Measurements from ENCODE around the gene DDX10. TPM values are rescaled to one million over a fixed set of nuclear protein-coding genes. Genes with fewer than 3 reads are reported as not detected.

Gene DDX10
- total RNA-seq, 2 experiments from 2014 or later, result 15.0 to 15.4 TPM

DNA sequence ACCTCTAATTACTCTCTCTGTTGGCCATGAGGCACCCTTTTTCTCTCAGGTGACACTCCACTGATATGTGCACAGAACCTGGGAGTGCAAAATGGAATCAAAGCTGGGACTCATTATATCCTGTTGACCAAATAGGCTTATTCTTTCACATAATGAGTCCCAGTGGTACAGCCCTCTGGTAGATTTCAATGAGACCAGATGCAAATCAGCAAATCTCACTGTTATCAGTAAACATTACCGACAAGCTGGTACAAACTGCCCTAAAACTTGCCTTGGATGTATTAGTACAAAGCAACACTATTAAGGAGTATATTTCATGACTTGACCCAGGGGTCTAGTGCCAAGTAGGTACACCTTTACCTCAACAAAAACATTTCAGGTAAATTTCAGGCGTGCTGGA, 128.3 kb downstream of the DDX10 start:
- Mint-ChIP-seq H3K4me3 (no peak overlapping the region), H3K36me3 (ENCODE audit: low read depth) (peaks cover 4% of the 10 kb centered on the region), H3K27me3 (no peaks in the 10 kb centered on the region), H3K9me3 (peaks cover 2% of the 10 kb centered on the region), H3K4me1 (ENCODE audit: low read depth) (peaks cover 26% of the 10 kb centered on the region), H3K27ac (no peak overlapping the region)
- Histone ChIP-seq H3K27ac (ENCODE audit: low read depth in 1 of 2, low read length in 2 of 2) (no peak overlapping the region), H3K36me3 (ENCODE audit: insufficient read depth, low read length) (no peaks in the 10 kb centered on the region), H3K9me3 (ENCODE audit: control insufficient read depth in 1 of 2, insufficient read depth in 1 of 2, low read length in 2 of 2) (no peaks in the 10 kb centered on the region), H3K4me1 (ENCODE audit: insufficient read depth, low read length) (peaks cover 4% of the 10 kb centered on the region), H3K4me3 (ENCODE audit: low read length) (no peak overlapping the region), H3K27me3 (ENCODE audit: control insufficient read depth in 1 of 2, insufficient read depth in 2 of 2, low read length in 2 of 2) (no peaks in the 10 kb centered on the region)
- POLR2A ChIA-PET, result no interaction called here
- TF ChIP-seq, protein P1, sequence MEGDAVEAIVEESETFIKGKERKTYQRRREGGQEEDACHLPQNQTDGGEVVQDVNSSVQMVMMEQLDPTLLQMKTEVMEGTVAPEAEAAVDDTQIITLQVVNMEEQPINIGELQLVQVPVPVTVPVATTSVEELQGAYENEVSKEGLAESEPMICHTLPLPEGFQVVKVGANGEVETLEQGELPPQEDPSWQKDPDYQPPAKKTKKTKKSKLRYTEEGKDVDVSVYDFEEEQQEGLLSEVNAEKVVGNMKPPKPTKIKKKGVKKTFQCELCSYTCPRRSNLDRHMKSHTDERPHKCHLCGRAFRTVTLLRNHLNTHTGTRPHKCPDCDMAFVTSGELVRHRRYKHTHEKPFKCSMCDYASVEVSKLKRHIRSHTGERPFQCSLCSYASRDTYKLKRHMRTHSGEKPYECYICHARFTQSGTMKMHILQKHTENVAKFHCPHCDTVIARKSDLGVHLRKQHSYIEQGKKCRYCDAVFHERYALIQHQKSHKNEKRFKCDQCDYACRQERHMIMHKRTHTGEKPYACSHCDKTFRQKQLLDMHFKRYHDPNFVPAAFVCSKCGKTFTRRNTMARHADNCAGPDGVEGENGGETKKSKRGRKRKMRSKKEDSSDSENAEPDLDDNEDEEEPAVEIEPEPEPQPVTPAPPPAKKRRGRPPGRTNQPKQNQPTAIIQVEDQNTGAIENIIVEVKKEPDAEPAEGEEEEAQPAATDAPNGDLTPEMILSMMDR (IDR thresholded peaks at IDR 0.05), result no peak
- intact Hi-C loops (cut with DNase I, micrococcal nuclease), result no loop called here
- DNase-seq (no peak), ATAC-seq (ENCODE audit: poor library complexity) (no peak)
- CTCF ChIA-PET, result no interaction called here

DNA sequence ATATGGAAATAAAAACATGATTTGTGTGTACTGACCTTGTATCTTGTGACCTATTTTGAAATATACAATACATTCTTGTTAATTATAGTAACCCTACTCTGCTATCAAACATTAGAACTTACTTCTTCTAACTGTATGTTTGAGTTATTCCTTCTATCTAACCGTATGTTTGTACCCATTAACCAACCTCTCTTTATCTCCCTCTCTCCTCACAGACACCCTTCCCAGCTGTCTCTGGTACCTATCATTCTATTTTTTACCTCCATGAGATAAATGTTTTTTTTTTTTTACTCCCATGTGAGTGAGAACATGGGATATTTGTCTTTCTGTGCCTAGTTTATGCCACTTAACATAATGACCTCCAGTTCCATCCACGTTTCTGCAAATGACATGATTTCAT, 128.7 kb downstream of the DDX10 start:
- H3K4me1 Mint-ChIP-seq (ENCODE audit: low read depth), result peaks cover 24% of the 10 kb centered on the region
- no peak overlapping the region for H3K4me3 Mint-ChIP-seq
- ChIA-PET POLR2A (no interaction called here), CTCF (no interaction called here)
- no peak overlapping the region for H3K27ac Mint-ChIP-seq
- DNase-seq (no peak), ATAC-seq (ENCODE audit: poor library complexity) (no peak)
- no peak overlapping the region for H3K4me3 ChIP-seq (ENCODE audit: low read length)
- peaks cover 3% of the 10 kb centered on the region for H3K4me1 ChIP-seq (ENCODE audit: insufficient read depth, low read length)
- H3K27me3 Mint-ChIP-seq, result no peaks in the 10 kb centered on the region
- TF ChIP-seq, protein P1 (IDR thresholded peaks at IDR 0.05), result no peak
- H3K27ac ChIP-seq (ENCODE audit: low read depth in 1 of 2, low read length in 2 of 2), result no peak overlapping the region
- H3K36me3 Mint-ChIP-seq (ENCODE audit: low read depth), result peaks cover 8% of the 10 kb centered on the region
- H3K9me3 ChIP-seq (ENCODE audit: control insufficient read depth in 1 of 2, insufficient read depth in 1 of 2, low read length in 2 of 2), result no peaks in the 10 kb centered on the region
- no peaks in the 10 kb centered on the region for H3K27me3 ChIP-seq (ENCODE audit: control insufficient read depth in 1 of 2, insufficient read depth in 2 of 2, low read length in 2 of 2)
- intact Hi-C loops (cut with DNase I, micrococcal nuclease), result no loop called here
- no peaks in the 10 kb centered on the region for H3K36me3 ChIP-seq (ENCODE audit: insufficient read depth, low read length)
- peaks cover 2% of the 10 kb centered on the region for H3K9me3 Mint-ChIP-seq

DNA sequence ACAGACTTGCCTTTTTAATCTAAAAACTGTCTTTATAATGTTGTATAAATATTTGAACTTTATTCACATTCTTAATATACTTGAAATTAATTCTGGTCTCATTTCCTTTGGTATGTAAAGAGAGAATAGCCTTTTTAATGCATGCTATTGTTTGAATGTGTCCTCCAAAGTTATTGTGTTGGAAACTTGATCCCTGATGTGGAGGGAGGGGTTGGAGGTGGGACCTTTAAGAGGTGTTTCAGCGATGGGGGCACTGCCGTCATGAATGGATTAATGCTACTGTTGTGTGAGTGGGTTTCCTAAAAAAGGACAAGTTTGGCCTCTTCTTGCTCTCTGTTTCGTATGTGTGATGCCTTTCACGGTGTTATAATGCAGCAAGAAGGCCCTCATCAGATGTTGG, 131.7 kb downstream of the DDX10 start:
- ChIA-PET POLR2A (no interaction called here), CTCF (no interaction called here)
- no peak overlapping the region for H3K4me3 Mint-ChIP-seq

More for the DNA sequence above, 131.7 kb downstream of the DDX10 start:
- no peaks in the 10 kb centered on the region for H3K27me3 ChIP-seq (ENCODE audit: control insufficient read depth in 1 of 2, insufficient read depth in 2 of 2, low read length in 2 of 2)
- no peaks in the 10 kb centered on the region for H3K4me1 ChIP-seq (ENCODE audit: insufficient read depth, low read length)
- no peak for DNase-seq
- no peak overlapping the region for H3K4me3 ChIP-seq (ENCODE audit: low read length)
- Mint-ChIP-seq H3K27ac (no peak overlapping the region), H3K4me1 (ENCODE audit: low read depth) (peaks cover 8% of the 10 kb centered on the region), H3K36me3 (ENCODE audit: low read depth) (peaks cover 8% of the 10 kb centered on the region), H3K9me3 (peaks cover 2% of the 10 kb centered on the region), H3K27me3 (no peaks in the 10 kb centered on the region)
- no peak for ATAC-seq (ENCODE audit: poor library complexity)
- H3K36me3 ChIP-seq (ENCODE audit: insufficient read depth, low read length), result no peaks in the 10 kb centered on the region
- no peak overlapping the region for H3K27ac ChIP-seq (ENCODE audit: low read depth in 1 of 2, low read length in 2 of 2)
- intact Hi-C loops (cut with DNase I, micrococcal nuclease), result no loop called here
- H3K9me3 ChIP-seq (ENCODE audit: control insufficient read depth in 1 of 2, insufficient read depth in 1 of 2, low read length in 2 of 2), result no peaks in the 10 kb centered on the region
- TF ChIP-seq, protein P1 (IDR thresholded peaks at IDR 0.05), result no peak

All from CD4-positive, alpha-beta T cell (primary cell).